HG03045 (cell line): ENCODE data around the gene CASR.
A peak's percentile ranks its signal among the peaks of the same experiment; 100 is the strongest.

ENCODE experiments used
- ATAC-seq: cut with Tn5 transposase; IDR thresholded peaks from one replicate; pipeline ENCODE4 v1.9.1; 2021; ENCODE audit warnings: mild to moderate bottlenecking, moderate library complexity; ENCODE audit not compliant: unreplicated experiment

Gene CASR

GRCh38 chr3:122301063-122301462 is 117.6 kb downstream of the CASR start:
- no peak for ATAC-seq

GRCh38 chr3:122305818-122306621 is 122.6 kb downstream of the CASR start:
- ATAC-seq: no peak

DNA sequence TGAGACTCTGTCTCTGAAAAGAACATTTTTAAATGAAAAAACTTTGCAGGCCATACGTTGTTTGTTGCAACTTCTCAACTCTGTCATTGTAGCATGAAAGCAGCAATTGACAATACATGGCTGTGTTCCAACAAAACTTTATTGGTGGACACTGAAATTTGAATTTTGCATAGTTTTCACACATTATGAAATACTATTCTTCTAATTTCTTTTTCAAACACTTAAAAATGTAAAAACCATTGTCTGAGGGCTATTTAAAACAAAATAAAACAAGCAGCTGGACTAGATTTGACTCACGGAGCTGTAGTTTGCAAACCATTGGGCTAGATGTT is 123.1 kb downstream of the CASR start:
- no peak for ATAC-seq

DNA sequence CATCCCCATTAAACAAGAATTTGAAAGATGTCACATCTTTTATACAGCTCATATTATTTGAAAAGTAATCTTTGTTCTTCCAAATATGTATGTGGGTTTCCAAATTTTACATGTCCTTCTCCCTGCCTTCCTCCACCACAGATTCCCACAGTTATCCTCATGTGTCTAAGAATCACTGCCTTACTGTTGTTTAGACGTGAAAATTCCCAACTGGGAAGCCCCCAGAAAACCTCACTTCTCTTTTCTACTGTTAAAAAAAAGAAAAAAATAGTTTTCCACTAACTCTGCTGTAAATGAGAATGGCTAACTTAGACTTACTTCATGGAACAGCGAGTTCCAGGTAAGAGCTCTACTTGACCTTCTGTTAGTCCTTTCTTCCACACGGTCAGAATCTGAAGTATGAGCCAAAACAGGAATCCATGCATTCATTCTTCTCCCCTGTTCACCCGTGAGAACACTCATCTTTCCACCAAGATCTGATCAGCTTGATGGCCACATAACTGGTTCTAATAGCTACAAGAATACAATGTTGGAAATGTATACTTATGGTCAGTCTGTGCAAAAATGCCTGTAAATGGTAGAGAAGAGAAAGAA is 123.7 kb downstream of the CASR start:
- no peak for ATAC-seq

DNA sequence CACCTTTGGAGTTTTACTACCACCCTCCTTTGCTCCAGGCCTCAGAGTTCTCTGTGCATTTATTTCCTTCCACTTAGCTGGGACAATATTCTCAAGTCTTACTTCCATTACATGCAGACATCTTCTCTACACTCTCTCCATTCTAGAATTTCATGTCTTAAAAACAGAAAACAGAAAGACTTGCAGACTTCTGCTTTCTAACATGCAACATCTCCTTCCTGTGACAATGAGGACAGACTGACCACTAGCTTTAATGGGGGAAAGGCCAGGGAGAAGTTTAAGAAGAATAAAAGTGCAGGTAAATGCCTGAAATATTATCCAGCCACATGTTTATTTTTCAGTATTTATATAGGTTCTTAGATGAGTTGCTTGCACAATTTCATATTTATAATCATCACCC is 124.5 kb downstream of the CASR start:
- no peak for ATAC-seq

GRCh38 chr3:122310361-122310760 is 126.9 kb downstream of the CASR start:
- ATAC-seq: no peak

DNA sequence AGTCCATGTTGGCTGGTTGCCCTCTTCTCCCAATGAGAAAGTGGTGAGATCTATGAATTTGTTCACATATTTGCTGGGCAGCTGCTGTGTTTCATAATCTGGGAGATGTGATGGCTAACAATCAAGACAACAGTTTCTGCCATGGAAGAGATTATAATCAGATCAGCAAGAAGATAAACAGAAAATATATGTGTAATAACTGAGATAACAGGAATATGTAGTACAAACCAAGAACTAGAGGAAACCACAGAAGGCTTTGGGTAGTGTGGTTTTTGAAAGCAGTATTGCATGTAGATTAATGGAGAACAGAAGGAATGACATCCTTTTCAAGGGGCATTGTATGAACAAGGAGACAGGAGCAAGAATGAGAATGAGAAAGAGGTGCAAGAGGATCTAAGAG is 129.4 kb downstream of the CASR start:
- ATAC-seq: no peak

GRCh38 chr3:122313281-122313680 is 129.8 kb downstream of the CASR start:
- ATAC-seq: no peak

DNA sequence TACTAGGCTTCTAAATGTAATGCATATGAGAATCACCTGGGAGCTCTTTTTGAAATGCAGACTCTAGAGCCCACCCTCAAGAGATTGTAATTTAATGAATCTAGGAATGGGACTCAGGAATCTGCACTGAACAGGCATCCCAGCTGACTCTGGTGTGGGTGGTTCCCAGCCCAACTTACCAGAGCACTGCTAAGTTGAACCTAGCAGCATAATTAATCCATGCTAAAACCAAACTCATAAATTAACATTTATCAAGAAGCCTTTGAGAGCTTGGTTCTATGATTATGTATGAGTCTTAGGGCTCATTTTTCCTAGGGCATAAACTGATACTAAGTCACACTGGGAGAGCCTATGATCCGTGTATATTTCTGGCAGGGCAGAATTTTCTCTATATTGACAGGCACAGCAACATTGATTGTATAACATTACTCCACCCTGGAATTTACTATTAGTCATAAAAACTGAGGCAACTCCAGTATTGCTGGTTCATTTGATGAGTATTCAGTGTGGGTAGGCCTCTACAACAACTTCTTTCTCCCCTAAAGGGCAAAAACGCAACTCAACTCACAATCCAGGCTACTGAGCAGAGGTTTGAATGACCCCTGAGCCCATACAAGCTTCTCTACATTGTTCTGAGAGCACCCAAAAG is 130.9 kb downstream of the CASR start:
- no peak for ATAC-seq

- no peak for ATAC-seq
Observed at GRCh38 chr3:122315619-122316018, 132.2 kb downstream of the CASR start.

DNA sequence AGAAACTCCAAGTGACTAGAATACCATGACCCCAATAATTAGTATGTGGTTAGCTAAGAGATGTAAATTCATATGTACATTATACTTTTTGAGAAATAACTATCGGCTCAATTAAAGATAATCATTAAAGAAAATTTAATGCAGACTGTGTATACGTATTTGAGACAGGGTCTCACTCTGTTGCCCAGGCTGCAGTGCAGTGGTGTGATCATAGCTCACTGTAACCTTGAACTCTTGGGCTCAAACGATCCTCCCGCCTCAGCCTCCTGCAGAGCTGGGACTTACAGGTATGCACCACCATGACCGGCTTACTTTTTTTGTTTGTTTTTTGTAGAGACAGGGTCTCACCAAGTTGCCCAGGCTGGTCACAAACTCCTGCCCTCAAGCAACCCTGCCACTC is 132.9 kb downstream of the CASR start:
- no peak for ATAC-seq

- no peak for ATAC-seq
Observed at GRCh38 chr3:122318620-122319019, 135.2 kb downstream of the CASR start.

DNA sequence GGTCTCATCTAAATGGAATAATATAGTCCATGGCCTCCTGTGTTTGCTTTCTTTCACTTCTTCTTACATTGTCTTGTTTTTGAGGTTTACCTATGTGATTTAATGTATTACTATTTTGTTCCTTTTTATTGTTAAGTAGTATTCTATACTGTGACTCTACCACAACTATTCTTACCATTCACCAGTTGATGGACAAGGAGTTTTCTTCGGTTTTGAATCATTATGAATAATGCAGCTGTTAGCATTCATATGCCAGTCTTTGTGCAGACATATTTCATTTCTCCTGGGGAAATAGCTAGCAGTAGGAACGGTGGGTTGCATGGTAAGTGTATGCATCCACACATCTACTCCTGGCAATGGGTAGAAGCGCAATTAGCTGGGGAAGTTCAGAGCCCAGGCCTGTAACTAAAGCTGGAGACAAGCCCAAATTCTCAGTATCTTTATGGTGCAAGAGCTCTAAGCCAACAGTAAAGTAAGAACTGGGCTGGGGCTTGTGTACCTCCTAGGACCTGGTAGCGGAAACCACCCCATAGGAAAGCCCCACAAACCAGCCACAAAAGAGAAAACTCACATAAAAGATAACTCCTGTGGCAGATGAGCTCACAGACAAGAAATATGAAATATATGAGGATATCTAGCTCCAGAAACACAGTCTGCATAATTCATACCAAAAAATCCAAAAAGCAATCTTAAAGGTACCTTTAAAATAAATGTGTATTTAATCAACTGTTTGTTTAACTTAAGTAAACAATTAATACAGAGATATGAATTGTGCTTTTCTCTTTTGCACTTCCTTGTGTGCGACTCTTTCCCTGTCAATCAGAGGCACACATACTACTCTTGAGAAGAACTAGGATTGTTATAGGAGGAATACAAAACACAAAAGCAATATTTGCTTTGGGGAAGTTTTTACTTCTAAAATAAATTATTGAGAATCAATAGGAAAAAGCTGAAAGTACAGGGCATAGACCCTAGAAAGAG is 138.9 kb downstream of the CASR start:
- peak; percentile 52 for ATAC-seq

GRCh38 chr3:122324871-122325323 is 141.4 kb downstream of the CASR start, which contains the start of gene CSTA:
Gene CSTA, plus strand, starts transcription at chr3:122325248. Its CDS starts 45 bp downstream, at chr3:122325293.
- ATAC-seq: no peak

DNA sequence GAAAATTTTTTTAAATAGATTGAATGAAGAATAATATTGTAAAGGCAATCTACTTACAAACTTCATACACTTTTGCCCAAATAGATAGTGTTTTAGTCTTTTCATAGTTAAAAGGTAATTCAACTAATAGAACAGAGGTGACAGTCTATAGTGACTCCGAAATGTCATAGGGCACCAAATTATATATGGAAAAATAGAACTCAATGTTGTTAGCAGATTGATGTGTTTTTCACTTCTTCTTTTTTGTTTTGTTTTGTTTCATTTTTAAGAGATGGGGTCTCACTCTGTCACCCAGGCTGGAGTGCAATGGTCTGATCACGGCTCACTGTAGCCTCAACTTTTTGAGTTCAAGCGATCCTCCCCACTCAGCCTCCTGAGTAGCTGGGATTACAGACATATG is 142.3 kb downstream of the CASR start:
- ATAC-seq: no peak

GRCh38 chr3:122331886-122332285 is 148.4 kb downstream of the CASR start:
- ATAC-seq: no peak

GRCh38 chr3:122332551-122332950 is 149.1 kb downstream of the CASR start:
- ATAC-seq: no peak
